PC-9 (cell line): ENCODE data around the gene KIF21B.

ENCODE experiments used
- EZH2 ChIP-seq: fragments of 200-600 bp; sonication (generic); IDR thresholded peaks from 2 replicates; pipeline ENCODE4 v1.8.0; 2017; ENCODE audit warnings: antibody characterized with exemption, low read depth
- TF ChIP-seq, protein P1 (sequence below): fragments of 200-600 bp; sonication (generic); conservative IDR thresholded peaks from 2 replicates; pipeline ENCODE4 v1.6.1; 2017; ENCODE audit warnings: mixed run types, antibody characterized with exemption, mild to moderate bottlenecking, moderate library complexity

- TF ChIP-seq, protein P1, sequence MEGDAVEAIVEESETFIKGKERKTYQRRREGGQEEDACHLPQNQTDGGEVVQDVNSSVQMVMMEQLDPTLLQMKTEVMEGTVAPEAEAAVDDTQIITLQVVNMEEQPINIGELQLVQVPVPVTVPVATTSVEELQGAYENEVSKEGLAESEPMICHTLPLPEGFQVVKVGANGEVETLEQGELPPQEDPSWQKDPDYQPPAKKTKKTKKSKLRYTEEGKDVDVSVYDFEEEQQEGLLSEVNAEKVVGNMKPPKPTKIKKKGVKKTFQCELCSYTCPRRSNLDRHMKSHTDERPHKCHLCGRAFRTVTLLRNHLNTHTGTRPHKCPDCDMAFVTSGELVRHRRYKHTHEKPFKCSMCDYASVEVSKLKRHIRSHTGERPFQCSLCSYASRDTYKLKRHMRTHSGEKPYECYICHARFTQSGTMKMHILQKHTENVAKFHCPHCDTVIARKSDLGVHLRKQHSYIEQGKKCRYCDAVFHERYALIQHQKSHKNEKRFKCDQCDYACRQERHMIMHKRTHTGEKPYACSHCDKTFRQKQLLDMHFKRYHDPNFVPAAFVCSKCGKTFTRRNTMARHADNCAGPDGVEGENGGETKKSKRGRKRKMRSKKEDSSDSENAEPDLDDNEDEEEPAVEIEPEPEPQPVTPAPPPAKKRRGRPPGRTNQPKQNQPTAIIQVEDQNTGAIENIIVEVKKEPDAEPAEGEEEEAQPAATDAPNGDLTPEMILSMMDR: no peak
- no peak for TF ChIP-seq EZH2
These were observed 27.2 kb upstream of the KIF21B start for GRCh38 chr1:201050515-201051277.
